H1 (cell line): ENCODE measurements around the gene CCDC171. TPM values are rescaled to one million over a fixed set of nuclear protein-coding genes. Genes with fewer than 3 reads are reported as not detected.
"Not testable (repeated sequence)": the region's sequence is repeated elsewhere in the genome, so short reads cannot be mapped to it uniquely, and the experiment has no call there.

Source experiments
- CTCF ChIA-PET: fragments of 300-600 bp; sonication (Branson Sonifier 250); formaldehyde crosslinking; loops from one replicate; lab custom pipeline; 2021; ENCODE audit not compliant: partially characterized antibody; lab: Charles Lee
- POLR2A ChIA-PET: fragments of 300-600 bp; sonication (Branson Sonifier 250); formaldehyde crosslinking; loops from one replicate; lab custom pipeline; 2021; ENCODE audit warnings: inconsistent platforms; ENCODE audit not compliant: partially characterized antibody; lab: Charles Lee
- DNase-seq, 2 experiments: peaks; one replicate each; pipeline versions ENCODE4 v3.0.0 to v3.0.0-alpha.2; 2010 to 2022; ENCODE audit warnings: low spot score in 2 of 2, low read depth in 1 of 2, mixed read lengths in 1 of 2
- FAIRE-seq: peaks from 2 replicates; lab custom pipeline; 2011; peaks lifted over from hg19 to GRCh38; lab: Jason Lieb, UNC
- H2AFZ ChIP-seq: 2 replicates; pipeline ENCODE4 v1.8.1; 2012; ENCODE audit warnings: low read length, inconsistent platforms
- H2AK5ac ChIP-seq: 2 replicates; pipeline ENCODE4 v1.6.1; 2013; ENCODE audit warnings: low read depth, low read length
- H2BK120ac ChIP-seq: replicated peaks from 2 replicates; pipeline ENCODE3; 2013; ENCODE audit warnings: low read depth, low read length, inconsistent platforms
- H2BK12ac ChIP-seq: 2 replicates; pipeline ENCODE4 v1.6.1; 2013; ENCODE audit warnings: low read depth, low read length
- H2BK15ac ChIP-seq: 2 replicates; pipeline ENCODE4 v1.6.1; 2013; ENCODE audit warnings: low read length
- H2BK20ac ChIP-seq: 2 replicates; pipeline ENCODE4 v1.6.1; 2013; ENCODE audit warnings: low read length
- H2BK5ac ChIP-seq: 2 replicates; pipeline ENCODE4 v1.6.1; 2013; ENCODE audit warnings: low read depth, low read length
- H3K14ac ChIP-seq: 2 replicates; pipeline ENCODE4 v1.6.1; 2013; ENCODE audit warnings: inconsistent platforms; ENCODE audit not compliant: insufficient read length
- H3K18ac ChIP-seq: 2 replicates; pipeline ENCODE4 v1.6.1; 2013; ENCODE audit warnings: low read length; ENCODE audit errors: extremely low read depth
- H3K23ac ChIP-seq: 2 replicates; pipeline ENCODE4 v1.6.1; 2013; ENCODE audit warnings: inconsistent platforms; ENCODE audit not compliant: insufficient read length
- H3K23me2 ChIP-seq: 2 replicates; pipeline ENCODE4 v1.6.1; 2013; ENCODE audit warnings: low read depth, low read length
- H3K27ac ChIP-seq: 2 replicates; pipeline ENCODE4 v1.6.1; 2011; ENCODE audit warnings: low read depth, low read length, inconsistent platforms
- H3K27me3 ChIP-seq, 4 experiments: replicated peaks in 1 of 4; 1 replicate in 1 of 4; 2 replicates in 3 of 4; pipeline versions ENCODE4 v1.6.1 to v1.8.1; 2011 to 2013; ENCODE audit warnings: low read length in 3 of 4, mild to moderate bottlenecking in 3 of 4, inconsistent platforms in 2 of 4, mixed read lengths in 2 of 4, moderate library complexity in 1 of 4; ENCODE audit not compliant: control insufficient read depth in 3 of 4, insufficient read depth in 3 of 4; ENCODE audit errors: extremely low read depth in 1 of 4
- H3K36me3 ChIP-seq, 4 experiments: 2 replicates each; pipeline versions ENCODE4 v1.6.1 to v1.8.1; 2011 to 2013; ENCODE audit warnings: mild to moderate bottlenecking in 4 of 4, low read length in 3 of 4, moderate library complexity in 2 of 4, control low read depth in 1 of 4, inconsistent platforms in 1 of 4; ENCODE audit not compliant: insufficient read depth in 4 of 4, control insufficient read depth in 2 of 4
- H3K4ac ChIP-seq: replicated peaks from 2 replicates; pipeline ENCODE3; 2013; ENCODE audit warnings: low read length, low read depth, mixed read lengths, inconsistent platforms; ENCODE audit not compliant: insufficient read length
- H3K4me1 ChIP-seq, 4 experiments: replicated peaks in 1 of 4; 1 replicate in 1 of 4; 2 replicates in 3 of 4; pipeline versions ENCODE4 v1.6.1 to v1.8.1; 2011 to 2013; ENCODE audit warnings: low read length in 3 of 4, inconsistent platforms in 2 of 4, mixed read lengths in 1 of 4; ENCODE audit not compliant: insufficient read depth in 4 of 4, control insufficient read depth in 3 of 4
- H3K4me2 ChIP-seq, 2 experiments: 2 replicates each; pipeline versions ENCODE4 v1.6.1 to v1.8.1; 2011 to 2013; ENCODE audit warnings: low read depth in 2 of 2, low read length in 2 of 2, control low read depth in 1 of 2, inconsistent platforms in 1 of 2, mild to moderate bottlenecking in 1 of 2; ENCODE audit not compliant: insufficient read depth in 1 of 2
- H3K4me3 ChIP-seq, 4 experiments: fragments of 200-600, 300-600 bp in 1 of 4; sonication (generic), shearing (Covaris generic), sonication (Bioruptor Twin) in 1 of 4; 2 replicates each; pipeline versions ENCODE4 v1.5.1 to v1.8.1; 2011 to 2016; ENCODE audit warnings: low read length in 4 of 4, low read depth in 3 of 4, control low read depth in 2 of 4, inconsistent platforms in 2 of 4, mild to moderate bottlenecking in 2 of 4, mixed read lengths in 1 of 4, moderate library complexity in 1 of 4; ENCODE audit not compliant: insufficient read depth in 2 of 4; ENCODE audit errors: extremely low read depth in 1 of 4
- H3K56ac ChIP-seq: replicated peaks from 2 replicates; pipeline ENCODE3; 2013; ENCODE audit warnings: low read depth, mild to moderate bottlenecking, mixed read lengths, low read length, inconsistent platforms; ENCODE audit not compliant: insufficient read length
- H3K79me1 ChIP-seq: 2 replicates; pipeline ENCODE4 v1.6.1; 2013; ENCODE audit warnings: low read depth, low read length, control low read depth
- H3K79me2 ChIP-seq, 2 experiments: 2 replicates each; pipeline versions ENCODE4 v1.6.1 to v1.8.1; 2012 to 2013; ENCODE audit warnings: low read length in 2 of 2, mild to moderate bottlenecking in 2 of 2, inconsistent platforms in 1 of 2; ENCODE audit not compliant: insufficient read depth in 2 of 2, control insufficient read depth in 1 of 2
- H3K9ac ChIP-seq, 4 experiments: replicated peaks in 1 of 4; 1 replicate in 1 of 4; 2 replicates in 3 of 4; pipeline versions ENCODE4 v1.6.1 to v1.8.1; 2011 to 2013; ENCODE audit warnings: low read depth in 3 of 4, low read length in 3 of 4, control low read depth in 2 of 4, mild to moderate bottlenecking in 2 of 4, moderate library complexity in 2 of 4, inconsistent platforms in 1 of 4; ENCODE audit errors: extremely low read depth in 1 of 4
- H3K9me3 ChIP-seq, 2 experiments: 2 replicates each; pipeline versions ENCODE4 v1.6.1 to v1.8.1; 2012 to 2013; ENCODE audit warnings: mild to moderate bottlenecking in 2 of 2, moderate library complexity in 2 of 2, control low read depth in 1 of 2, inconsistent platforms in 1 of 2, low read depth in 1 of 2, low read length in 1 of 2, mixed read lengths in 1 of 2; ENCODE audit not compliant: insufficient read depth in 2 of 2
- H4K20me1 ChIP-seq, 2 experiments: replicated peaks in 1 of 2; 2 replicates each; pipeline versions ENCODE3 to v1.8.1; 2011 to 2013; ENCODE audit warnings: inconsistent platforms in 2 of 2, low read length in 2 of 2, mild to moderate bottlenecking in 1 of 2; ENCODE audit not compliant: insufficient read depth in 2 of 2, control insufficient read depth in 1 of 2
- H4K5ac ChIP-seq: 2 replicates; pipeline ENCODE4 v1.6.1; 2013; ENCODE audit warnings: low read length, low read depth, mixed read lengths, inconsistent platforms; ENCODE audit not compliant: insufficient read length
- H4K8ac ChIP-seq: 2 replicates; pipeline ENCODE4 v1.8.0; 2013; ENCODE audit warnings: mild to moderate bottlenecking, moderate library complexity, low read length, inconsistent platforms; ENCODE audit not compliant: insufficient read depth; ENCODE audit errors: extremely low read depth
- H4K91ac ChIP-seq: replicated peaks from 2 replicates; pipeline ENCODE3; 2013; ENCODE audit warnings: low read length, mixed read lengths, inconsistent platforms; ENCODE audit not compliant: insufficient read length
- GTF2F1 ChIP-seq: IDR thresholded peaks from 2 replicates; pipeline ENCODE4 v1.6.1; 2012; ENCODE audit warnings: low read depth, low read length, improper control_type of control experiment, borderline replicate concordance
- TAF1 ChIP-seq: IDR thresholded peaks from 2 replicates; pipeline ENCODE4 v1.6.1; 2011; ENCODE audit warnings: mild to moderate bottlenecking, low read depth, low read length
- WGBS, 2 experiments: shearing (Covaris generic) in 1 of 2; methylation state at CpG; one replicate each; pipeline versions ENCODE4 v1.1.6 to v1.1.7; 2013 to 2015; ENCODE audit warnings: low lambda C conversion rate in 2 of 2, mixed read lengths in 2 of 2, inconsistent platforms in 1 of 2, low coverage in 1 of 2, missing lambda C conversion rate in 1 of 2; ENCODE audit not compliant: insufficient replicate concordance in 2 of 2, insufficient coverage in 1 of 2, insufficient read length in 1 of 2; ENCODE audit errors: extremely low coverage in 1 of 2, missing lambda C conversion rate in 1 of 2; 5-methylcytosine and 5-hydroxymethylcytosine counted together
- polyA plus RNA-seq, 7 experiments: library from polyadenylated mRNA; depleted of rRNA in 3 of 7; stranded (reverse) in 5 of 7; unstranded in 2 of 7; fragments of >200 nt in 5 of 7; fragments of 200-250 nt in 2 of 7; gene quantifications; 1 replicate in 5 of 7; 2 replicates in 1 of 7; 4 replicates in 1 of 7; pipeline versions ENCODE4 v1.2.1 to v1.2.3, GENCODE V29; 2011 to 2013; ENCODE audit warnings: missing spikeins in 2 of 7, mixed read lengths in 2 of 7
- total RNA-seq: library from RNA; stranded (reverse); fragmentation: NEBNext Ultra II Directional; extraction: Animal tissue kit (Norgen Biotek cat#: 25700); gene quantifications from 2 replicates; pipeline ENCODE4 v1.2.1, GENCODE V29; 2021

The CCDC171 gene
- total and polyA plus RNA-seq, 2 of the 8 experiments (the other 6 are each of a cell fraction or from before 2014, with no cell fraction given) = 0.83 to 2.3 TPM

DNA sequence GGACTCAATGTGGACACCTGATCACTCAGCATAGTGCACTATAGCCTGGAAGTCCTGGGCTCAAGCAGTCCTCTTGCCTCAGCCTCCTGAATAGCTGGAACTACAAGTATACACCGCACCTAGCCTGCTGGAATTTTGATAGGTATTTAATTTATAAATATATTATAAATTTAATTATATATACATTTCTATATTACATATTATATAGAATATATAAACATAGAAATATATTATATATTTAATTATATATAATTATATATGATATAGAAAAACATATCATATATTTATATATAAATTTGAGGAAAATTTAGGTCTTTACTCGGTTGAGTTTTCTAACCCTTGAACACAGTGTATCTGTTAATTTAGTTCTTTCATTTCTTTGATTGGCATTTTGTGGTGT, 26.9 kb upstream of the CCDC171 start (continued):
- TF ChIP-seq TAF1 (no peak), GTF2F1 (no peak)

DNA sequence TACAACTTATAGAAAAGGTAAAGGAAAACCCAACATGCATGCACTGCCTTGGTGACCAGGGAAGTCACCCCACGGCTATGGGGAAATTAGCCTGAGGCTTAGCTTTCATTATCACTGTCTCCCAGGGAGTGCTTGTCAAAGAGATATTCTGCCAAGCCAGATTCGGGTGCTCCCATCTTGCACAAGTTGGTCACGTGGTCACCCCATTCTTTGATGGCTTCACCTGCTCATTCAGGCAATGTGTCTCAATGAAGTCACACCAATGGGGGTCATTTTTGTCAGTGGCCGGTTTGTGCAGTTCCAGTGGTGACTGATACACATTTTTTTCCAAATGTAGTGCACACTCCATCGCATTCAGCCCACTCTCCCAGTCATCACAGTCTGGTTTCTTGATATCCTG, 25.8 kb upstream of the CCDC171 start:
- H4K5ac ChIP-seq, H2BK12ac ChIP-seq, FAIRE-seq, CTCF ChIA-PET, H3K36me3 ChIP-seq, H3K4ac ChIP-seq, H4K20me1 ChIP-seq, H3K4me3 ChIP-seq, H2AK5ac ChIP-seq, H3K23me2 ChIP-seq, H2BK15ac ChIP-seq, H3K14ac ChIP-seq, H3K79me2 ChIP-seq, H3K27ac ChIP-seq, H2BK20ac ChIP-seq, H3K27me3 ChIP-seq, H3K9ac ChIP-seq, H3K4me1 ChIP-seq, H3K4me2 ChIP-seq, DNase-seq, H2BK5ac ChIP-seq, H3K9me3 ChIP-seq, H2BK120ac ChIP-seq, H3K79me1 ChIP-seq, H4K91ac ChIP-seq, H3K18ac ChIP-seq, H3K56ac ChIP-seq, H3K23ac ChIP-seq, H4K8ac ChIP-seq, H2AFZ ChIP-seq: not testable (repeated sequence)
- POLR2A ChIA-PET = interaction anchor here (1.5 kb wide), 1 partner anchor 14 kb away, joined by 3 read pairs; no protein-coding TSS in a partner anchor
- 96% methylated on average over 5 of the region's 5 CpGs; no CpG with 5 or more reads in 1 of the 2 experiments for WGBS, 2 experiments
